Lung microvascular endothelial cell (primary cell): ENCODE results near the gene SAMD10. TPM values are rescaled to one million over a fixed set of nuclear protein-coding genes. Genes with fewer than 3 reads are reported as not detected.
"Not testable (repeated sequence)": the region's sequence is repeated elsewhere in the genome, so short reads cannot be mapped to it uniquely, and the experiment has no call there.

Experiments used
- DNase-seq, 2 donors: peaks; one replicate each; pipeline versions ENCODE4 v3.0.0 to v3.0.0-alpha.2; 2010; ENCODE audit warnings: low read depth in 2 of 2
- total RNA-seq: library from RNA; depleted of rRNA; stranded (reverse); fragments of >200 nt; gene quantifications from 2 replicates; pipeline ENCODE4 v1.2.1, GENCODE V29; 2014

Gene SAMD10
- total RNA-seq, 1 donor from 2014 or later: 3.2 TPM

DNA sequence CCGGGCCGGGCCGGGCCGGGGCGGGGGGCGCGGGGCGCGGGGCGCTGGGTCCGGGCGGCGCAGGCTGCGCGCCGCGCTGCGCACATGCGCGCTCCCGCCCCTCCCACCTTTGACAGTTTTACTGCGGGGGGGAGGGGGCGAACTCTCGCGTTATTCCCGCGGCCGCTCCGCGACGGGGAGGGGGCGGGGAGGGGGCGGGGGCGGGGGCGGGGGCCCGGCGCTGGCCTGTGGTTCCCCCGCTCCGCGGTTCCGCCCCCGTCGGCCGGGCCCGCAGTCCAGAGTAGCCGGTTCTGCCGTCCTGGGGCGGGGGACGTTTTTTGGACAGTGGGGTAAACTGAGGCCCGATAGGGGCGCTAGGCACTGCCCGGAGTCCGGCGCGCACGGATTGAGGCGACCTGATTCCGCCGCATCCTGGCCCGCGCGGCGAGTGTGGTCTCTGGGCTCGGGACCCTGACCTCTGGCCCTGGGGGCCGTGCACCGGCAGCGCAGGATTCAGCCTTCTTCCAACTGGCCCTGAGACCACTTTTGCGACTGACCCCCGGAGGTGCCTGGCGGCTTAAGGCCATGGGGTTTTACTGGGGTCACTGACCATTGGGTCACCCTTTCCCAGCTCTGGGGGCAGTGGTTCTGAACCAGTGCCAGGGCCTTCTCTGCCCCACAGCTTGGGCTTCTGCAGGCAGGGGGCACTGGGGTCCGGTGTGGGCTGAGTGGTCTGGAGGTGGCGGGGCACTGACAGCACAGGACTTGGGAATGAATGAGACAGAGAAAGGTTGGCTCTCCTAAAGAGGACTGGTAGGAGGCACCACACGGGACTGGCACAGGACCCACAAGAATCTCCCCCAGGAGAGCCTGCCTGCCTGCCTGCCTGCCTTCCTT, 9.4 kb downstream of the SAMD10 start, which contains the start of gene ZNF512B:
Gene ZNF512B, minus strand, starts transcription at position 93 of the 876 bp plus-strand sequence. CDS start 1,980 bp downstream, outside the sequence.
- DNase-seq: peak; percentile 59 to 76

DNA sequence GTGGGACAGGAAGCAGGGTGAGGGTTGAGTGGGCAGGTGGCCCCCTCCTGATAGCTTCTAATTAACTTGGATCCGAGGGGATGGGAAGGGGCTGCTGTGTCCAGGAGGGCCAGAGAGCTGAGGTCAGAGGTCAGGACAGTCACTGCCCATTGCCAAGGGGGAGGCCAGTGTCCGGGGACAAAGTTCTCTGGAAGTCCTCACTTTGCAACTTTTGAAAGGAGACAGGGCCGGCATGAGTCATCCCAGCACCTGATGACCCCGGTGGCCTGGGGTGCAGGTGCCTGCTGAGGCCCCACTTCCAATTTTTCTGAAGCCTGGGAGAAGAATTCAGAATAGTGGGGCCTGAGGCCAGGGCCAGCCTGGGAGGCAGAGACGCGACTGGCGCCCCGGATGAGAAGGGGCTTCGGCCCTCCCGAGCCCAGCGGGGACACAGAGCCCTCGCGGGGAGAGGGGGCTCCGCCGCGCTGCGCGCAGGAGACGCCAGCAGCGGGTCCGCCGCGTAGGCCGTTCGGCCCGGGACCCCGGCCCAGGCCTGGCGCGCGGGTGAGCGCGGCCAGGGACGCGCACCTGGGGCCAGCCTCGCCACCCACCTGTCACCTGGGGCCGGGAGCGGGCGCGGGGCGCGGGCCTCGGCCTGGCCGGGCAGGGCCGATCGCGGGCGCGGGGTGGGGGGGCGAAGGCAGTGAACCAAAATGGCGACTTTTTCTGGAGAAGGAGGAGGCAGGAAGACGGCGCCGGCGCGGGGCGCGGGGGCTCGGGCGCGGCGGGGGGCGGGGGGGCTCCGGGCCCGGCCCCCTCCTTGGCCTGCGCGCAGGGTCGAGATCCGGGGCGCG, 10.3 kb downstream of the SAMD10 start:
- peak; percentile 8 to 13 for DNase-seq

DNA sequence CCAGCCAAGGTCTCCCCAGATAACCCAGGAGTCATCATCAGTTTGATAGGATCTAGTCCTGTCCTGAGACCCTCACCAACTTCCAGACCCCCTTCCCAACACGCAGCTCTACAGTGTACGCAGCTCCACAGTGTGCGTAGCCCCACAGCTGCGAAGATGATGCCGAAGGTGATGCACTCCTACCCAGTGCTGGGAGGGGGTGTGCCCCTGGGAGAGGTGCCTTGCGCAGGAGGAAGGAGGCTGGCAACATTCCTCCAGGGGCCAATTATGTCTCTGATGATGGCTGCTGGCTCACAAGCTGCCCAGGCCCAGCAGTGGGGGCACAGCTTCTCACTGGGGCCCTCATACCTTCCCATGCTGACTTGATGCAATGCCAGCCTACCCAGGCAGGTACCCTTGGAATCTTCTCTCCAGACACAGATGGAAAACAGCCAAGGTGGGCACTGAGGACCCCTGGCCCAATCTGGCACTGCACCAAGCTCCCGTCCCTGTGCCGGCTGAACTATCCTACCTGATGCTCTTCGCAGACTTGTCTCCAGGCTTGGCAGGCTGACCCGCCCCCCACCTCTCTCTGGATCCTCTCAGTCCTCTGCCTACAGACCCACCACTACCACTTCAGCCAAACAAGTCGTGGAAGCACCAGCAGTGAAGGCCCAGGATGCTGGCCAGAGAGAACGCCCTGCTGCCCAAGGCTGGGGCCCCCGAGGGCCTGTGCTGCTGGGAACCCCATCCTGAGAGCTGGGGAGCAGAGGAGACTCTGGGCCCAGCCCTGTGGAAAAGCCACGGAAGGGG, 11.1 kb downstream of the SAMD10 start:
- no peak for DNase-seq

DNA sequence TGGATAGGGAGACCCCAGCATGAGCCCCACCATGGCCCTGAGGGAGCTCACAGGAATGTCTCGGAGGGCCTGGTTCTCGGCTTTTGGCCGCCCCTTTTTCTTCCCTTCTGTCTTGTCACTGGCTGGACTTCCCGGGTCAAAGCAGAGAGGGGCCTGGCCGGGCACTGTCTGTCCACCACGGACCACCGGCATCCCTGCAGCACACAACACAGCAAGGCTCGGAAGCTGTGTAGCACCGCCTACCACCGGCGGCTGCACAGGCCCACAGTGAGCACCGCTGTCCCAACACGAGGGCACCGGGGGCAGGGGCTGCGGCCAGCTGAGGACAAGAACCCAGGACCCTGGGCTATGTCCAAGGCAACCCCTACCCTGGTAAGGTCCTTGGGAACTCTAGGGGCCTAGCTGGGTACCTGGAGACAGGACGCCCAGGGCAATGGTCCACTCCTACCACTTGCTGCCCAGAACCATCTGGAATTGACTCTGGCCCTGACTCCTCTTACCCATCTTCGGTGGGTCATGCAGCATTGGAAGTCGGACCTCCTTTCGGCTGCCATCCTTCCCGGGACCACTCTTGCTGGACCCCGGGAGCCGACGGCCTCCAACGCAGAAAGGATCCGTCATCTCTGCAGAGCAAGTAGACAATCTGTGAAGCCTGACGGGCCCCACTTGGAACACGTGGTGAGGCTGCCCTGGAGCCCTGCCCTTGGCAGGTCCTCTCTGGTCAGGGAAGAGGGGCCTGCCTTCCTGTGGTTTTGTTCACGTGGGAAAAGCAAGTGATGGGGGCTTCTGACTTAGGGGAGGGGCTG, 11.9 kb downstream of the SAMD10 start:
- DNase-seq: peak in 1 of 2 donors; percentile 0

DNA sequence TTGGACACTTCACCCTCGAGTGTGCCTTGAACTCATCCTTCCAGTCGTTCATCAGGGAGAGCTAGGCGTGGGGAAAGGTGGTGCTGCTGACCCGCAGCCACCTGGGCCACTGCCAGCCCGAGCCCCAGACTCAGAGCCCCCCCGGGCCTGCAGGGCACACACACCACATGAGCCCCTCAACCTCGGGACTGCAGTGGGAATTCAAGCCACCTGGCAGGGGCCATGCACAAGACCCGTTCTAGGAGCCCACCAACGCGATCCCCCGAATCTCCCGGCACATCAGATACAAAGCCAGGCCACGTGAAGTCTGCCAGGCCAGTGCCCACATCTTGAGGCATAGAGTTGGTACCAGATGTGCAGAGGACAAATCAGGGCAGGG, 12.5 kb downstream of the SAMD10 start:
- no peak for DNase-seq

DNA sequence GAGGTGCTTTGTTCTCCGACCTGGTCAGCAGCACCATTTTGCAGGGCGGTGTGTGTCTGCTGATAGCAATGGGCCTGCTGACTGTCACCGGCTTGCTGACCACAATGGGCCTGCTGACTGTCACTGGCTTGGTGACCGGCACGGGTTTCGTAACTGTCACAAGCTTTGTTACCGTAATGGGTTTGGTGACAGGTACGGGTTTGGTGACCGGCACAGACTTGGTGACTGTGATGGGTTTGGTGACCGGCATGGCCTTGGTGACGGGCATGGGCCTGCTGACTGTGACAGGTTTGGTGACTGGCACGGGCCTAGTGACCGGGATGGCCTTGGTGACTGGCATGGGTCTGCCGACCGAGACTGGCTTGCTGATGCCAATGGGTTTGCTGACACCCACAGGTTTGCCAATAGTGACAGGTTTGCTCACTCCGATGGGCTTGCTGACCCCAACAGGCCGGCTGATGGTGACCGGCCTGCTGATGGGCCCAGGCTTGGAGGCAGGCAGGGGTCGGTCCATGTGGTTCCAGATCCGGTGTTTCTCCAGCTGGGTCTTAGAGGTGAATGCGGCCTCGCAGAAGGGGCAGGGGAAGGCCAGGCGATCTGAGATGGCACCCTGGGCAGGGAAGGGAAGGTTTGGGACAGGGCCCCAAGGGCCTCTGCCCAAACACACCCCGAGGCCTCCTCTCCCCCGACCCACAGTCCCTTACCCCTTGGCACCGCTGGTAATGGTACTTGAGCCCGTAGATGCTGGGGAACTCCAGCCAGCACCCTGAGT, 13.1 kb downstream of the SAMD10 start:
- no peak for DNase-seq

DNA sequence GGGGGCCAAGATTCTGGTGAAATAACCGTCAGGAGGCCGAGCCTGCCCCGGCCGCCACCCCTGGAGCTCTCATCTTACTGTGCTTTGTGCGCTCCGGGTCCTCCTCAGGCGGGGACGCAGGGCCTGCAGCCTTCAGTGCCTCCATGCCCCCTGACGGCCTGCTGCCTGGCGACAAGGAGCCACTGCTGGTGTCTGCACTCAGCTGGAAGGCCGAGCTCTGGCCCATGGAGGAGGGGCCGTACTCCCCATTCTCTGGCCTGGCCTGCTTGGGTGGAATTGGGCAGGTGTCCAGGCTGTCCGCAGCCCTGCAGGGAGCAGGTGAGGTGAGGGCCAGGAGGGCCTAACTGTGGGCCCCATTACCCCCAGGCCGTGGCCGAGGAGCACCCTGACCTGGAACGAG, 15.0 kb downstream of the SAMD10 start:
- DNase-seq: no peak

DNA sequence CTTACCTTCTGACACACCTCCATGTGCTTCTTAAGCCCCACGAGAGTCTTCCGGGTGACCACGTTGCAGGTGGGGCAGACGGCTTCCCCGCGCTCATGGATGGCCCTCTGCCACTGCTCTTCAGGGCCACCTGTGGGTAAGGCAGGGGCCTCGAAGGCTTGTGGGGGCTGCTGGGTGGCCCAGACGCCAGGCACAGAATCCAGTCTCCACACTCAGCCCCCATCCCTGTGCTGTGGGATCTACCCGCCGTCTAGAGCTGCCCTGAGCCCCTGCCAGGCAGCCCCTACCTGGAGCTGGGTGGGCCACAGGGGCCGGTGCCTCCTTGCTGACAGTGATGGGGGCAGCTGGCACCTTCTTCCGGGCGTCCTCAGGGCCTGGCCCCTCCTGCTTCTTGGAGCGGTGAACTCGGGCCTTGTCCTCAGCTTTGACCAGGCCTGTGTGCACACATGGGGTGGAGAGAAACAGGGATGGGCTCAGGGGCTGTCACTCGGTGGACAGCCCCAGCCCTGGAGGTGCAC, 15.6 kb downstream of the SAMD10 start:
- no peak for DNase-seq

DNA sequence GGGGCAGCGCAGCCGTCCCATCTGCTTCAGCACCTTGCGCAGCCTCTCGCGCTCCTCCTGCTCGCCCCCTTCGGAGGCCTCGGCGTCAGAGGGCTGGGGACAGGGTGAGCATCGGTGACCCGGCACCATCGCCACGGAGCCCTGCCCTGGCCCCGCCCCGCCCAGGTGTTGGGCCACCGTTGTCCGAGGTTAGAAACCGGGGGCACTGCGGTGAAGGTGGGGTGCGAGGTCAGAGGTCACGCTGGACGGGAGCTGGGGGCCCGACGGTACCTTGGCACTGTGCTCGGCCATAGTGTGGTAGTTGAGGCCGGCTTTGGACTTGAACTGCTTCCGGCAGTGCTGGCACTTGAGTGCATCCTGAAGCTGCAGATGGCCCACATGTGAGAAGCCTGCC, 16.1 kb downstream of the SAMD10 start:
- DNase-seq: no peak

DNA sequence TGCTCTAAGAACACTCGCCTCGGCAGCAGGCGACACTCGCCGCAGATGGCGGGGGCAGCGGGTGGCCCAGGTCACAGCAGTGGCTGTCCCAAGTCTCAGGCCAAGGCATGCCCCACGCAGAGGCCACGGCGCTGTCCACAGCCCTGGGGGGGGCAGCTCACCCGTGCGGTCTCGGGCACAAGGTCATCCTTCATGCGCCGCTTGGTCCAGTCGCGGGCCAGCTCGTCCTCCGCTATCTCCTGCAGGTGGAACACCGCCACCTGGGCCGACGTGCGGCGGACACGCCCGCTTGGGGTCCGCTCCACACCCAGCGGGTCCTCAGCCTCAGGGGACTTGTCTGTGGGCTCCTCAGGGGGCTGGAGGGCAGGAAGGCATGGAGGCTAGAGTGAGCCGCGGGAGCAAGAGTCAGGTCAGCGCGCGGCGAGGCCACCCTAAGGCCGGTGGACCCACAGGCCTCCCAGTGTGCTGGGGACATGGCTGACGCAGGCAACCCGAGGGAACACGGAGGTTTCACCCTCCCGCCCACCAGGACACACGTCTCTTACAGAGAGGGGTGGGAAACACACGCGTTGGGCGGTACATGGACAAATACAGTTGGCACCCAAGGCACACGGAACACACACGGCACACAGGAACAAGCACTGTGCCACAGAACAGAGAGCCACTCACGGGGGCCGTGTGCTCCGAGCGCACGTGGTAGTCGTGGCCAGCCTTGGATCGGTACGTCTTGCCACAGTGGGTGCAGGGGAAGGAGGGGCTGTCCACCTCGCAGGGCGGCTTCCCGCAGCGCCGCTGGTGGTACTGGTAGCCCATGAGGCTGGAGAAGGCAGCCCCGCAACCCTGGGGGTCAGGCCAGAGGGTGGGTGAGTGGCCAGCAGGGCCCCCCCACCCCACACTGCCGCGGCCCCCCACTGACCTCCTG, 16.8 kb downstream of the SAMD10 start:
- DNase-seq: no peak

DNA sequence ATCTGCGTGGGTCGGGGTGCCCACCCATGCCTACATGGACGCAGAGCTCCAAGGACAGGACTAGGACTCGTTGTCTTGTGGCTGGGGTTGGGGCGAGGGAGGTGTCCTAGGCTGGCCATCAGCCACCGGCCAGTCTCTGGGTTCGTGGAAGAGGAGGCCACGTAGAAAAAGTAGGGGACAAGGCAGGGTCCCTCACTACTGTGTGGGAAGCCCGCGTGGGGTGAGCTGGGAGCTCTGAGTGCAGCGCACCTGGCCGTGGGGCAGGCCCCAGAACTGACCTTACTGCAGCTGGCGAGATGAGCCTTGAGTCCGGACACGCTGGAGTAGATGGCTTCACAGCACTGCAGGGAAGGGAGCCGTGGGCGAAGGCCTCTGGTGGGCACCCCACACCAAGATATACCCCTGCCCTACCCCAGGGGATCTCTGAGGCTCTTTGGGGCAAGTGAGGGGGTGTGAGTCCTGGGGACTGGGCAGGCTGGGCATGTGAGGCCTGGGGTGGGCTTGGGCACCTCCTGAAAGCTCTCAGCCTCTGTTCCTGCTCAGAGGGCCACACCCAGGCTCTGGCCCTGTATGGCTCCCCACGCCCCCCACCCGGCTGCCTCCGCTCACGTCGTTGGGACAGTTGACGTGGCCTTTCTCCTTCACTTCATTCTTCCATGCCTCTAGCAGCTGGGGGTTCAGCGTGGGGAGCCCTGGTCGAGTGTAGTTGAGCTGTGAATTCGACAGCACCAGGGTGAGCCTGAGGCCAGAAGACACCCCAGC, 17.6 kb downstream of the SAMD10 start:
- no peak for DNase-seq

DNA sequence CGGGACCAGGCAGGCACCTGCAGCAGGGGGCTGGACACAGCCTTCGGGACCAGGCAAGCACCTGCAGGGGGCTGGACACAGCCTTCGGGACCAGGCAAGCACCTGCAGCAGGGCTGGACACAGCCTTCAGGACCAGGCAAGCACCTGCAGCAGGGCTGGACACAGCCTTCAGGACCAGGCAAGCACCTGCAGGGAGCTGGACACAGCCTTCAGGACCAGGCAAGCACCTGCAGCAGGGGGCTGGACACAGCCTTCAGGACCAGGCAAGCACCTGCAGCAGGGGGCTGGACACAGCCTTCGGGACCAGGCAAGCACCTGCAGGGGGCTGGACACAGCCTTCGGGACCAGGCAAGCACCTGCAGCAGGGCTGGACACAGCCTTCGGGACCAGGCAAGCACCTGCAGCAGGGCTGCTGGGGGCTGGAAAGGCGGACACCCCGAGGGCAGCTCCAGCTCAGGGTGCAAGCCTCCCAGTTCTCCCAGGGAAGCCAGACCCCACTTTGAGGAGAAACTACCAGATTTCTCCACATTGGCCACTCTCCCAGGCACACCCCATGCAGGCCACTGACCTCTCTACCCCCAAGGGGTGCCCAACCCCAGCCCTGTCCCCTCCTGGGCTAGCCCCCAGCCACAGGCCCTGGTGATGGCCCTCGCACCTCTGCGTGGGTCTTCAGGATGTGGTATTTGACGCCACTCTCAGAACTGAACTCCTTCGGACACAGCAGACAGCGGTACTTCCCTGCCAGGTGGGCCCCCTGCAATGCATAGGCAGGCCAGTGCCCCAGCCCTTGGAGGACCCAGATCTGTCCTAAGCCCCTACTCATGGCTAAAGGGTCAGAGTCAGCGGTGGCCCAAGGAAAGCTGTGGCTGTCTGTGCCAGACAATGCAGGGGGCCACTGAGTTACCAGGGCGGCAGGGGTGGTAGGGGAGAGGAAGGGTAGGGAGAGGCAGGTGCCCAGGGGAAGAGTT, 18.5 kb downstream of the SAMD10 start:
- DNase-seq: not testable (repeated sequence)

DNA sequence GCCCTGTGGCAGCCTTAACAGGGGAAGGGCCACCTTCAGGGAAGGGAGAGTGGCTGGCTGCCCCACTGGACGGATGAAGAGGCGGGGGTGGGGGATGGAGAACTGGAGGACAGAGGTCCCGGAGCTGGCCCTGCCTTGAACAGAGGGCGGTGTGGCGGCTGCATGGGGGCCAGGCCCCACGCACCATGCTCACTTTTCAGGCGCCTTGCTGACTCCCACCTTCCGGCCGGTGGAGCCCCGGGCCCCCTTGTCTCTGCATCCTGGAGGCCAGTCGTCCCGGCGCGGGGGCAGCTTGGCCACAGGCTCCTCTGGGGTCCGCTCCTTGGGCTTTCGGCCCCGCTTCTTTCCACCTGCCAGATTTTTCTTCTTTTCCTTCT, 19.8 kb downstream of the SAMD10 start:
- no peak for DNase-seq

DNA sequence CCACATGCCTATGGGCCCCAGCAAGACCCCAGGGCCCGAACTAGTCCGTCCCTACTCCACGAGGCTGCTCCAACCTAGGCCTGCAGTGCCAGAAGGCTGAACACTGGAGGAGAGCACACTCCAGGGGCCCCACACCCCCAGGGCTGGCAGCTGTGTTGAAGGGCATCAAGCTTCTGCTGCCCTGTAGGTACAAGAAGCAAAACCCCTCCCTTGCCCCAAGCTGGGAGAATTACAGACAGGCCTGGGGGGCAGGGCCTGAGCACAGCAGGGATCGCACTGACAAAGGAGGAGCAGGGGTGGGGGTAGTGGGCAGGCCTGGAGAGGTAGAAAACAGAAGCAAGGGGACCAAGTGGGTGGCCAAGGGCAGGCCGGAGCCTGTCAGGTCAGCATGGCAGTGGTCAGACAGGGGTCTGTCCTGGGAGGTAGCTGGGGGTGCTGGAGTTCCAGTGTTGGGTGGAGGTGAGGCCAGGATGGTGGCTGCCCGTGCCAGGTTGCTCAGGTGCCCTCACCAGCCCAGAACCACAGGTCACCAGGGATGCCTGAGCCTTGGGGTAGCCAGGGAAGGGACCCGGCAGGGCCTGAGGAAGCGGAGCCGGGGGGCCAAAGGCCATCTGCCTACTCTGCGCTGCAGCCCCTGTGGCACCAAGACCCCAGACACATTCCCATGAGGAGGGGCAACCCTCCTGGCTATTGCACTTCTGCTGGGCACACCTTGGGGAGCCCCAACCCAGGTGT, 20.3 kb downstream of the SAMD10 start:
- DNase-seq: no peak

DNA sequence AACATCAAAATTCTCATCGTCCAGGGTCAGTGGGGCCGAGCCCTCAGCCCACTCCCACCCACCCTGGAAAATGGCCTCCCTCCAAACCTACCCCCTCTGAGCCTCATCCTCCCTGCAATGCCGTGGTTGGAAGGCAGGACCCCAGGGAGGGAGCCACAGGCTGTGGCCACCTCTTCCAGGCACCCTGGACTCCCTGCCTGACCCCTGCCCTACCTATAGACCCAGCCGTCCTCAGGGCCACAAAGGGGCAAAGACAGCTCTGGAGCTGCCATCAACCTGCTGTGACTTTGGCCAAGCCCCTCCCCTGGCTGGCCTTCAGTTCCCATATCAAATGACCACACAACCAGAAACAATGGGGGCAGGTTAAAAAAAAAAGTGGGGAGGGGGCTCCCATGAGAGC, 21.0 kb downstream of the SAMD10 start:
- no peak for DNase-seq
